GM12801 (cell line): ENCODE data around the gene IMMT.

Experiments
- CTCF ChIP-seq: IDR thresholded peaks from one replicate; pipeline ENCODE4 v1.5.1; 2011; ENCODE audit warnings: control low read depth; ENCODE audit not compliant: insufficient read length; ENCODE audit errors: extremely low read depth

IMMT gene

GRCh38 chr2:86203614-86204013 is 8.4 kb upstream of the IMMT start:
- TF ChIP-seq CTCF = no peak

DNA sequence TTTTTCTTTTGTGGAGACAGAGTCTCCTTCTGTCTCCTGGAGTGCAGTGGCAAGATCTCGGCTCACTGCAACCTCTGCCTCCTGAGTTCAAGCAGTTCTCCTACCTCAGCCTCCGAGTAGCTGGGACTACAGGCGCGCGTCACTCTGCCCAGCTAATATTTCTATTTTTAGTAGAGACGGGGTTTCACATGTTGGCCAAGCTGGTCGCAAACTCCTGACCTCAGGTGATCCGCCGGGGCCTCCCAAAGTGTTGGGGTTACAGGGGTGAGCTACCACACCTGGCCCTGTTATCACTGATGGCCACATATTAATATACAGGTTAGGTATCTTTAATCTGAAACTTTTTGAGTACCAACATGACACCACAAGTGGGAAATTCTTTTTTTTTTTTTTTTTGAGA is 7.4 kb upstream of the IMMT start:
- no peak for TF ChIP-seq CTCF

GRCh38 chr2:86202336-86202692 is 7.1 kb upstream of the IMMT start:
- no peak for TF ChIP-seq CTCF

DNA sequence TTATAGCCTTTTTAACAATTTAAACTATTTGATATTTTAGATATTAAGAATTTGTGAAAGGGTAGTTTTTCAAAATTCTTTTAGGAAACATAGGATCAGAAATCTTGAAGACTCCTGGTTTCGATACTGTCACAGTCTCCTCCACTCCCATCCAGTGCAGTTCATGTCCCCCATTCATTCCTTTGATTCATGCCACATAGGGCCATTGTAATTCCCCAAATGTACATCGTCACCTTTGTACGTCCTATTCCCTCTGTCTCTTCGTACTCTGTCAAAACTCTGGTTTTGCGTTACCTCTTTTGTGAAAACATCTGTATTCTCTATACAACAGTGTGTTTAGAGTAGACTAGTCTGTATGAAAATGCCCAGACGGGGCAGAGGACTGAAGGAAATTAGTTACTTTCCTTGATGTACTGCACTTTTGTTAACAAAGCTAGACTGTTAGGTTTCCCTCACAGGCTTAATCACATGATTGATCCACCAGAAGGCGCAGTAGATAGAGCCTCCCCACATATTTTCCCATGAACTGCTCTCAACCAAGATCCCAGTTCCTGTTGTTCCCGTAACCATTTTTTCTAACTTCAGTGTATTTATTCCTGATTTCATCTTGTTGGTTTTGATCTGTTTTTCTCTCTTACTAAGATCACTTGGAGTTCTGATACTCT is 6.5 kb upstream of the IMMT start:
- no peak for TF ChIP-seq CTCF

- no peak for TF ChIP-seq CTCF
Observed at GRCh38 chr2:86199834-86200177, 4.5 kb upstream of the IMMT start.

DNA sequence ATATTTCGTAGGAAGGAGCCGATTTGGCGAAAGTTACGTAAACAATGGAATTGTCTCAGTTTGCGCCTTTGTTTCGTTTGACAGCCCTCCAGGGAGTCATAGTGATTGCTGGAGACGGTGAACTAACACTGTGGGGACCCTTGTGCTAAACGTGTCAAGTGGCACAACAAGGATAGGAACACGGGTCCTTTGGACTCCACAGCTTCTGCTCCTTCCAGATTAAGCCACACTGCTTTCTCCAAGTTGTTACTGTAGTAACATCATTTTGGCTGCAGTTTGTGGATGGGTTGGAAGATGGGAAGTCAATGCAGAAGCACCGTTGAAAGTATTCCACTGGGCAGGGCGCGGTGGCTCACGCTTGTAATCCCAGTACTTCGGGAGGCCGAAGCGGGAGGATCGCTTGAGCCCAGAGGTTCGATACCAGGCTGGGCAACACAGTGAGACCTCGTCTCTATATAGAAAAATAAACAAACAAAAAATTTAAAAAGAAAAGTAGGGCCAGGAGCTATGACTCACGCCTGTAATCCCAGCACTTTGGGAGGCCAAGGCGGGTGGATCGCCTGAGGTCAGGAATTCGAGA is 636 bp upstream of the IMMT start:
- no peak for TF ChIP-seq CTCF

DNA sequence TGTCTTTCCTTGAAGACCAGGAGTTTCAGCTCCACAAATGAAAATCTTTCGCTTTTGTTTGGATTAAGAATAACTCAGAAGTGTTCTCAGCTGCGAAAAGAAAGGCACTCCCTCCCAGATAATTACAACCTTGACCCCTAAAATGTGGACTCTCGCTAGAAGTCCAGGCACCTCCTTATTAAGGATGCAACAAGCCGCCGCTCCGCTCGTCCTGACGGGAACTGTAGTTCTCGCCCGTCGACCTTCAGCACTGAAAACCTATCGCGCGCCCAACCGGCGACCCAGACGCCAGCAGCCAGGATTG is 559 bp downstream of the IMMT start:
- no peak for TF ChIP-seq CTCF
